PC-9 (cell line): ENCODE data around the gene TPRN. TPM values are rescaled to one million over a fixed set of nuclear protein-coding genes. Genes with fewer than 3 reads are reported as not detected.

Experiments
- BruUV-seq: library from RNA; stranded (reverse); fragments of 400-500 nt; replicated peaks from 2 replicates; lab custom pipeline; 2021; lab: Mats Ljungman, UMichigan
- CTCF ChIA-PET: fragments of 300-600 bp; sonication (Branson Sonifier 250); formaldehyde crosslinking; loops from one replicate; lab custom pipeline; 2022; ENCODE audit warnings: antibody characterized with exemption; lab: Charles Lee
- POLR2A ChIA-PET: fragments of 300-600 bp; sonication (Branson Sonifier 250); formaldehyde crosslinking; loops from one replicate; lab custom pipeline; 2022; ENCODE audit warnings: antibody characterized with exemption; ENCODE audit not compliant: unreplicated experiment; lab: Charles Lee
- DNase-seq, 2 experiments: peaks; one replicate each; pipeline versions ENCODE4 v3.0.0 to v3.0.0-alpha.2; 2015 to 2022; ENCODE audit warnings: mixed read lengths in 1 of 2
- H2AFZ ChIP-seq: fragments of 200-600 bp; sonication (generic); 2 replicates; pipeline ENCODE4 v1.8.1; 2017; ENCODE audit warnings: antibody characterized with exemption
- H3F3A ChIP-seq: fragments of 200-600 bp; sonication (generic); 2 replicates; pipeline ENCODE4 v1.8.1; 2017; ENCODE audit warnings: antibody characterized with exemption, mild to moderate bottlenecking, low read depth; ENCODE audit not compliant: insufficient read depth
- H3K27ac ChIP-seq: fragments of 200-600 bp; sonication (generic); 2 replicates; pipeline ENCODE4 v1.6.1; 2016; ENCODE audit warnings: mixed run types
- H3K27me3 ChIP-seq: fragments of 200-600 bp; sonication (generic); 2 replicates; pipeline ENCODE4 v1.6.1; 2016; ENCODE audit warnings: low read depth, mixed run types; ENCODE audit not compliant: insufficient read depth
- H3K36me3 ChIP-seq: fragments of 200-600 bp; sonication (generic); 2 replicates; pipeline ENCODE4 v1.6.1; 2016; ENCODE audit warnings: low read depth, mixed run types
- H3K4me1 ChIP-seq: fragments of 200-600 bp; sonication (generic); replicated peaks from 2 replicates; pipeline ENCODE4 v1.6.1; 2016; ENCODE audit warnings: mixed run types; ENCODE audit not compliant: insufficient read depth
- H3K4me2 ChIP-seq: fragments of 200-600 bp; sonication (generic); 2 replicates; pipeline ENCODE4 v1.6.1; 2017; ENCODE audit warnings: mixed run types
- H3K4me3 ChIP-seq: fragments of 200-600 bp; sonication (generic); 2 replicates; pipeline ENCODE4 v1.6.1; 2016; ENCODE audit warnings: mixed run types
- H3K79me2 ChIP-seq: fragments of 200-600 bp; sonication (generic); 2 replicates; pipeline ENCODE4 v1.6.1; 2017; ENCODE audit warnings: low read depth, mixed run types
- H3K9me2 ChIP-seq: fragments of 200-600 bp; sonication (generic); 2 replicates; pipeline ENCODE4 v1.8.1; 2017; ENCODE audit warnings: mild to moderate bottlenecking; ENCODE audit not compliant: insufficient read depth
- H3K9me3 ChIP-seq: fragments of 200-600 bp; sonication (generic); 2 replicates; pipeline ENCODE4 v1.8.1; 2016; ENCODE audit warnings: low read depth; ENCODE audit not compliant: insufficient read depth
- H4K20me1 ChIP-seq: fragments of 200-600 bp; sonication (generic); 2 replicates; pipeline ENCODE4 v1.8.1; 2017; ENCODE audit not compliant: insufficient read depth
- EZH2 ChIP-seq: fragments of 200-600 bp; sonication (generic); IDR thresholded peaks from 2 replicates; pipeline ENCODE4 v1.8.0; 2017; ENCODE audit warnings: antibody characterized with exemption, low read depth
- intact Hi-C: fragments of 100-400 bp; cut with micrococcal nuclease; formaldehyde crosslinking; loops from one replicate; pipeline ENCODE4 v1.10.0; 2022; ENCODE audit not compliant: unreplicated experiment
- total RNA-seq: library from RNA; stranded (reverse); gene quantifications from 2 replicates; pipeline ENCODE4 v1.2.3, GENCODE V29; 2021
- TF ChIP-seq, protein P1 (sequence below): fragments of 200-600 bp; sonication (generic); conservative IDR thresholded peaks from 2 replicates; pipeline ENCODE4 v1.6.1; 2017; ENCODE audit warnings: mixed run types, antibody characterized with exemption, mild to moderate bottlenecking, moderate library complexity

The TPRN gene
- total RNA-seq, 1 experiment from 2014 or later: 61.8 TPM

DNA sequence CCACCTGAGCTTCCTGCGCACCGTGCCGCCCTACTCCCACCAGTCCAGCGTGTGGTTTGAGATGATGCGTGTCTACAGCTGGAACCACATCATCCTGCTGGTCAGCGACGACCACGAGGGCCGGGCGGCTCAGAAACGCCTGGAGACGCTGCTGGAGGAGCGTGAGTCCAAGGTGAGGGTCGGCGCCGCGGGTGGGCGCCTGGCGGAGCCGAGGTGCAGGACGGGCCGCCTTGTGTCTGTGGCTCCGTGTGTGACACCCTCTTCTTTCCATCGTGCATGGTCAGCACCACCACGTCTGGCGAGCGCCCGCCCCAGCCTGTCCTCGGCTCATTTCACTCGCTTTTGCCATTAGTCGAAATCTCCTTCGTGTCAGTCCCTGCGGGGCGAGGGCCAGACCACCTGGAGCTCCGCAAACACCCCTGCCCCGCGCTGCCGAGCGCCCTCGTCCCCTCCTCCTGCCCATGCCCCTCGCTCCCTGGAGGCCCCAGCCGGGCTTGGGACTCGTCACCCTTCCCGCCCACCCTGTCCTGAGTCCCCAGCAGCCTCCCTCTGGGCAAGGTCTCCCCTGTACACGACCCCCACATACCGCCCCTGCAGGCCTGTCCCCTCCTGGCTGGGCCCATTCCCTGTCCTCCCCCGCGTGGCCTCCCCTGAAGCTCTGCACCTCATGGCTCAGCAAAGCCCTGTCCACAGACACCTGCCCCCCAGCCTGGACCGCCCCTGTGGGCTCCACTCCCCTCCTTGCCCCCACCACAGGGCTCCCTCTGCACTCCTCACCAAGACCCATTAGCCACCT, 54.6 kb downstream of the TPRN start:
- CTCF ChIA-PET: interaction anchor here (0.5 kb wide), 1 partner anchor 90 kb away, joined by 4 read pairs; no protein-coding TSS in a partner anchor
- TF ChIP-seq, protein P1, sequence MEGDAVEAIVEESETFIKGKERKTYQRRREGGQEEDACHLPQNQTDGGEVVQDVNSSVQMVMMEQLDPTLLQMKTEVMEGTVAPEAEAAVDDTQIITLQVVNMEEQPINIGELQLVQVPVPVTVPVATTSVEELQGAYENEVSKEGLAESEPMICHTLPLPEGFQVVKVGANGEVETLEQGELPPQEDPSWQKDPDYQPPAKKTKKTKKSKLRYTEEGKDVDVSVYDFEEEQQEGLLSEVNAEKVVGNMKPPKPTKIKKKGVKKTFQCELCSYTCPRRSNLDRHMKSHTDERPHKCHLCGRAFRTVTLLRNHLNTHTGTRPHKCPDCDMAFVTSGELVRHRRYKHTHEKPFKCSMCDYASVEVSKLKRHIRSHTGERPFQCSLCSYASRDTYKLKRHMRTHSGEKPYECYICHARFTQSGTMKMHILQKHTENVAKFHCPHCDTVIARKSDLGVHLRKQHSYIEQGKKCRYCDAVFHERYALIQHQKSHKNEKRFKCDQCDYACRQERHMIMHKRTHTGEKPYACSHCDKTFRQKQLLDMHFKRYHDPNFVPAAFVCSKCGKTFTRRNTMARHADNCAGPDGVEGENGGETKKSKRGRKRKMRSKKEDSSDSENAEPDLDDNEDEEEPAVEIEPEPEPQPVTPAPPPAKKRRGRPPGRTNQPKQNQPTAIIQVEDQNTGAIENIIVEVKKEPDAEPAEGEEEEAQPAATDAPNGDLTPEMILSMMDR: no peak
- no peak for TF ChIP-seq EZH2
- POLR2A ChIA-PET: no interaction called here
- intact Hi-C loops: no loop called here
- no TSS peak for BruUV-seq
- H3F3A ChIP-seq: peaks cover 11% of the 10 kb centered on the region; the same call in 1 of the 2 replicates
- peaks cover 11% of the 10 kb centered on the region; the same call in 1 of the 2 replicates for H3K4me1 ChIP-seq
- DNase-seq: no peak
- H3K27ac ChIP-seq: no peak overlapping the region
- H3K4me3 ChIP-seq: no peak overlapping the region
- no peaks in the 10 kb centered on the region for H3K9me2 ChIP-seq
- peaks cover 16% of the 10 kb centered on the region; the same call in 1 of the 2 replicates for H3K27me3 ChIP-seq
- H4K20me1 ChIP-seq: no peaks in the 10 kb centered on the region
- no peaks in the 10 kb centered on the region for H3K79me2 ChIP-seq
- no peaks in the 10 kb centered on the region for H3K36me3 ChIP-seq
- no peaks in the 10 kb centered on the region for H3K9me3 ChIP-seq
- no peak overlapping the region for H3K4me2 ChIP-seq
- no peak overlapping the region for H2AFZ ChIP-seq

- Histone ChIP-seq H3K9me3 (no peaks in the 10 kb centered on the region), H3K4me1 (no peaks in the 10 kb centered on the region), H3K9me2 (no peaks in the 10 kb centered on the region), H3K4me3 (no peak overlapping the region), H3K27ac (no peak overlapping the region), H3K4me2 (no peak overlapping the region), H2AFZ (no peak overlapping the region), H4K20me1 (no peaks in the 10 kb centered on the region), H3F3A (no peaks in the 10 kb centered on the region), H3K79me2 (no peaks in the 10 kb centered on the region), H3K27me3 (peaks cover 22% of the 10 kb centered on the region; the same call in 1 of the 2 replicates), H3K36me3 (no peaks in the 10 kb centered on the region)
- intact Hi-C loops: no loop called here
- no peak for TF ChIP-seq EZH2
- TF ChIP-seq, protein P1: no peak
- ChIA-PET POLR2A (interaction anchor here (0.6 kb wide), 2 partner anchors 9 to 497 kb away, joined by 4 to 11 read pairs; no protein-coding TSS in a partner anchor), CTCF (no interaction called here)
- no TSS peak for BruUV-seq
- no peak for DNase-seq
These were observed 57.1 kb downstream of the TPRN start for GRCh38 chr9:137143459-137143858.

DNA sequence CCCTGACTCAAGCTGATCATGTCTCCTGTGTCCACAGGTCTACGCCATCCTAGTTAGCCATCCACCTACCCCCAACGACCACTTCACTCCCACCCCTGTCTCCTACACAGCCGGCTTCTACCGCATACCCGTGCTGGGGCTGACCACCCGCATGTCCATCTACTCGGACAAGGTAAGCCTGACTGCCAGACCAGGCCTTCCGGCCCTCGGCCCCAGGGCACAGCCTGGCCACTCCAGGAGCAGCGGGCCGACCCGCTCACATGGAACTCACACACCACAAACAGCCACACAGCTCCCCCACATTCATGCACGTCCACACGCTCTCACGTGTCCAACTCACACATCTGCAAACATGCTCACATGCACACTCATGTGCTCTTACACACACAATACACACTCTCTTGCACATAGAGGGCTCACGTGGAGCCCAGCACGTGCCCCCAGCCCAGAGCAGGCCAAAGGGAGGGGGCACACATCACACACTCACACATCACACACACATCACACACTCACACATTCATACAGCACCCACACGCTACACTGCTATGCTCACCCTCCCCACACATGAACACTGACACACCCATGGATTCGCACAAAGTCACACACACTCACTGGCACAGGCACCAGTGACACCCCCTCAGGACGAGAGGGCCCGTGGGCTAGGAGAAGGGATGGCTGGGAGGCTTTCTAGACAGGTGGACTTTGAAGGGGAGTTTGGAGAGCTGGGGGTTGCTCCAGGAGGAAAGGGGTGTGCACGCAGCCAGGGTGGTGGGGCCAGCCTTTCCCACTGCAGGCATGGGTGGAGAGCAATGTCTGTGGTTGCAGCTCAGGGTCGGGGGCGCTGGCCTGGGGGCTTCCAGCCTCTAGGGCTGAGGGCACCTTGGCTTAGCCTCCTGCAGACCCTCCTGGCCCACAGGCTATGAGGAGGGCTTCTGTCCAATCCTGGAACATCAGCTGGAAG, 58.3 kb downstream of the TPRN start:
- BruUV-seq: no TSS peak
- Histone ChIP-seq H3K4me2 (no peak overlapping the region), H3K27me3 (peaks cover 22% of the 10 kb centered on the region; the same call in 1 of the 2 replicates)

More for the DNA sequence above, 58.3 kb downstream of the TPRN start:
- ChIA-PET CTCF (interaction anchor here (0.6 kb wide), 1 partner anchor 9 kb away, joined by 10 read pairs; no protein-coding TSS in a partner anchor), POLR2A (no interaction called here)
- Histone ChIP-seq H3K36me3 (no peaks in the 10 kb centered on the region), H3K4me3 (no peak overlapping the region), H3K9me2 (no peaks in the 10 kb centered on the region), H3F3A (no peaks in the 10 kb centered on the region), H4K20me1 (no peaks in the 10 kb centered on the region), H3K79me2 (no peaks in the 10 kb centered on the region), H3K27ac (no peak overlapping the region), H3K4me1 (no peaks in the 10 kb centered on the region), H3K9me3 (no peaks in the 10 kb centered on the region), H2AFZ (no peak overlapping the region)
- no peak for DNase-seq
- intact Hi-C loops: no loop called here
- TF ChIP-seq, protein P1: no peak
- TF ChIP-seq EZH2: no peak
